ENCODE results near the gene RBBP8. TPM values are rescaled to one million over a fixed set of nuclear protein-coding genes. Genes with fewer than 3 reads are reported as not detected.
"Not testable (repeated sequence)": the region's sequence is repeated elsewhere in the genome, so short reads cannot be mapped to it uniquely, and the experiment has no call there.

Gene RBBP8
- total RNA-seq: 18.0 TPM
- long read RNA-seq, partial matches to known transcripts: 59 of 63 reads
- long read RNA-seq, other reads (novel, unspliced or antisense): 4 of 63 reads

DNA sequence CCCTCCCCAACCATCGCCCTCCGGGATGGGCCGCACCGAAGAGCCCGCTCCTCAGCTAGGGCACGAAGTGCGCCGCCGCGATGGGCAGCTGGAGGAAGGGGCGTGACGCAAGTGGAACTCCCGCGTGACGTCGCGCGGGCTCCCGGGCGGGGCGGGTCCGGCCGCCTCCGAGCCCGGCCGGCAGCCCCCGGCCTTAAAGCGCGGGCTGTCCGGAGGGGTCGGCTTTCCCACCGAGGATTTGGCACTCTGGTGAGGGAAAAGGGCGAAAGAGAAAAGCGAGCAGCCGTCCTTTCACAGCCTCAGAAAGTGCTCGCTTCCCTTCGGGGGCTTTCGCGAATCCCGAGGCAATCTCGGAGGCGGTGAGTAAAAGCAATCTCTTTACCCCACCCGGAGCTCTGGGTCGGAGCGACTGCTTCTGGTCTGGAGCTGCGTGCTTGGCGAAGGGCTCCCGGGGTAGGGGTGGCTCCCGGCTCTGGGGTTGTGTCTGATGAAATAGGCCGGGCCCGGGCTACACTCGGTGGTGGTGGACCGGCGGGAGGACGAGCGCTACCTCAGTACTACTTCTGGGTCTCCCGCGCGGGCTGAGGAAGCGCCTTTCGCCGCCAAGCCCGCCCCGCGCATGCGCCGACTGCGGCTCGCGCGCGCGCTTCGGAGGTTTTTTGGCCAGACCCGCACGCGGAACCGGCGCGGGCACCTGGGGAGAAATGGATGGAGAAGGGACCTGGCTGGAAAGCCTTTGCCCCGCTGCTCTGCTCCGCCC, at the start of gene RBBP8:
Gene RBBP8 (plus strand): TSS at position 123 of the 760 bp plus-strand sequence. CDS start 3,524 bp downstream, outside the sequence.
- peak; percentile 96 for DNase-seq (ENCODE audit: low spot score)

DNA sequence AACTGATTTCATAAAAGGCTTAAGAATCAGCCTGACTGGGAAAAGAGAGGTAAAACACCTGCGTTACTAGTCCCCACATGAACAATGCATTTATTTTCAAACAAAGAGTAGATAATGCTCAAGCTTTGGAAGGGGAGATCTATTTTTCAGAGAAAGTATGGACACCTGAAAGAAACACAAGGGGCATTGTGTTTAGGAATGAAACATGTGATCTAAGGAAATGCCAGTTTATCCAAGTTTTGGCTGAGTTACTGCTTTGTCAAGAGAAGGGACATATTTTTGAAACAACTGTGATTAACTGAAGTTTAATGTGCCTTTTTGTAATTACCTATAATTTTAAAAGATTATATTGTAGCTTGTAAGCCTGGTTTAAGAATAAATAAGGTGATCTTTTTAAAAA, 49.3 kb upstream of the RBBP8 start:
- no peak for DNase-seq (ENCODE audit: low spot score)

DNA sequence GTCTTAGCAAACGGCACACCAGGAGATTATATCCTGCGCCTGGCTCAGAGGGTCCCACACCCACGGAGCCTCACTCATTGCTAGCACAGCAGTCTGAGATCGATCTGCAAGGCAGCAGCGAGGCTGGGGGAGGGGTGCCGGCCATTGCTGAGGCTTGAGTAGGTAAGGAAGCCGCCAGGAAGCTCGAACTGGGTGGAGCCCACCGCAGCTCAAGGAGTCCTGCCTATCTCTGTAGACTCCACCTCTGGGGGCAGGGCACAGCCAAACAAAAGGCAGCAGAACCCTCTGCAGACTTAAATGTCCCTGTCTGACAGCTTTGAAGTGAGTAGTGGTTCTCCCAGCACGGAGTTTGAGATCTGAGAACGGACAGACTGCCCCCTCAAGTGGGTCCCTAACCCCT, 47.4 kb upstream of the RBBP8 start:
- not testable (repeated sequence) for DNase-seq (ENCODE audit: low spot score)

DNA sequence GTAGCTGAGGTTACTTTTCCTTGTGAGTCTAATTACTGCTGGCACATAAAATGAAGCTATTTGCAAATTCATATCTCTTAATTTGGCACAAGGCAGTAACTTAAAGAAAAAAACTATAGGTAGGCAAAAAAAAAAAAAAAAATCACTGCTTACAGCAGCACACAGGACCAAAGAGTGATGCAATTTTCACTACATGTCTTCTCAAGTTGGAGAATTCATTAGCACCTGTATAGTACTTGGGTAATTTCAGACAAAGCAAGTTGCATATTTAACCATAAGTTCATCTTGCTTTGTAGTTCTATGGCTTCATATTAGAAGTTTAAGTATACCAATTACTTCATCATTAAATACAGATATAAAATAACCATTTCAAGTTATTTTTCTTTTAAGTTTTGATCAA, 33.7 kb upstream of the RBBP8 start:
- DNase-seq (ENCODE audit: low spot score): no peak

DNA sequence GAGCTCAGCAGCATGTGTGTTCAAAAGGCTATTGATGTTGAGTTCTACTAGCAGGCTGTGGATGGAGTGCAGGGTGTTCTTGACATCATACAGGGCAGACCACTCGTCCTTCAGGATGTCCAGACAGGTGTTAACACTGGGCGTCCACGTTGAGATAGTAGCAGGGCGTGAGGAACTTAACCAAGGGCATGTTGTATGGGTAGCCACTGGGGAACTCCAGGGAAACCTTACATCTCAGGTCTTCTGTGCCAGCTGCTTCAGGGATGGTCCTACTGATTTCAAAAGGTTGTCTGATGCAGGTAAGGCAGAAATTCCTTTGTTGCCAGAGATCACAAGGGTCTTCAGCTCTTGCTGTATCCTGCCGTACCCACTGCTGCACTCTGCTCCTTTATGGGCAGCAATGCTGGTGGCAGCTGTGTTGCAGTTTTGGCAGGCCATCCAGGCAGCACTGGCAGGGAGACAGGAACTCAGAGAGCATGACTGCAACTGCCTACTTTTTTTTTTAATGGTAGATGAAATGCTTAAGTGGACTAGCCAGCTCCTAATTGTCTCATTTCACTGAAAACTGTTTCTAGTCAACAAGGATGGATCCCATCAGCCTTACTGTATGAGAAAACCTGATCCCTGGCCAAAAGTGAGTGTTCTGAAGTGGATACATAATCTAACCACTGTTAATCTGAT, 32.4 kb upstream of the RBBP8 start:
- DNase-seq (ENCODE audit: low spot score): no peak

DNA sequence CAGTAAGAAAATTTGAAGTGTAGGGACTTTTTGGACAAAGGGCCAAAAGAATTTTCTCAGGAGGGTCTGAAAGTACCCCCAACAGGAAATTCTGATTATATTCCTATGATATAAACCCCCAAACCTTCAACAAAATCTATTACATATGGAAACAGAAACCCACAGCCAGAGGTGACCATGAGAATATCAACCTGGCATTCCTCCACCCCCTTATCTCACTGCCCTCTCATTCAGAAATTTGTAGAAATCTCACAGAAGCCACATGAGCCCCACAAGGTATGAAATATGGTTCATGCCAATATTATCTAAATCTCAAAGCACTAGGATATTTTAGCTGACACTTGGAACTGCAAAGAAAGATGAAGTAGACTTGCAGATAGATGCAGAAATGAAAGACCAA, 31.0 kb upstream of the RBBP8 start:
- DNase-seq (ENCODE audit: low spot score): no peak

DNA sequence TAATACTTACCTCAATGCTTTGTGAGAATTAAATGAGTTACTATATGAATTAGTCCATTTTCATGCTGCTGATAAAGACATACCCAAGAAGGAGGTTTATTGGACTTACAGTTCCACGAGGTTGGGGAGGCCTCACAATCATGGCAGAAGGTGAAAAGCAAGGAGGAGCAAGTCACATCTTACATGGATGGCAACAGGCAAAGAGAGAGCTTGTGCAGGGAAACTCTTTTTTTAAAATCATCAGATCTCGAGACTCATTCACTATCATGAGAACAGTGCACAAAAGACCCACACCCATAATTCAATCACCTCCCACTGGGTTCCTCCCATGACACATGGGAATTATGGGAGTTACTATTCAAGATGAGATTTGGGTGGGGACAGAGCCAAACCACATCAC, 29.9 kb upstream of the RBBP8 start:
- not testable (repeated sequence) for DNase-seq (ENCODE audit: low spot score)

DNA sequence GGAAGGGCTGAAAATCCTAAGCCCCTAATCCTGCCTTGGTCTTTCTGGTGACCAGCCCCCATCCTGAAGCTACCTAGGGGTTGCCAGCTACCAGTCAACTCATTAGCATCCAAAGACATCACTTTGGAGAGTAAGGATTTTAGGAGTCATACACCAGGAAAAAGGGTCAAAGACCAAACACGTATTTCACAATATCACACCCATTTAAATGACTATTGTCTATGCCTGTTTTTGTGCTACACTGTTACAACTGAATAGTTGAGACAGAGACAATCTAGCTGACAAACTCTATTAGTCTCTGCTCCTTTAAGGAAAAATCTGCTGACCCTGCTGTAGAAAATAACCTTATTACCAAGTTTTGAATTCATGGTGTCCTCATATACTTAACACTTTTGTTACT, 21.0 kb upstream of the RBBP8 start:
- no peak for DNase-seq (ENCODE audit: low spot score)

DNA sequence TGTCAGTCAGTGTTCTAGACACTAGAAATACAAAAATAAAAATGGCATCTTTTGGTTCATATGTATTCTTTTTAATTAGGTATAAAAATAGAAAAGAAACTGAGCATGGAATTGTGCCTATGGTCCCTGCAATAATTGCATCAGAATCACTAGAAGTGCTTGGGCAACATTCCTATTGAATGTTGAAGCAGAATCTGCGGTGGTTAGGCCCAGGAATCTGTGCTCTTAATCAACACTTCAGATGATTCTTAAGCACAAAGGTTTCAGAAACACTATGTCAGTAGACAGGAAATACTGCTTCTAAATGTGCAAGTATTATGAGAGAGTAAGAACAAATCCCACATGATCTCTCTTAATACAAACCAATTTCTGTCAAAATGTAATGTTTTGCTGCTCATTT, 20.3 kb upstream of the RBBP8 start:
- DNase-seq (ENCODE audit: low spot score): no peak

DNA sequence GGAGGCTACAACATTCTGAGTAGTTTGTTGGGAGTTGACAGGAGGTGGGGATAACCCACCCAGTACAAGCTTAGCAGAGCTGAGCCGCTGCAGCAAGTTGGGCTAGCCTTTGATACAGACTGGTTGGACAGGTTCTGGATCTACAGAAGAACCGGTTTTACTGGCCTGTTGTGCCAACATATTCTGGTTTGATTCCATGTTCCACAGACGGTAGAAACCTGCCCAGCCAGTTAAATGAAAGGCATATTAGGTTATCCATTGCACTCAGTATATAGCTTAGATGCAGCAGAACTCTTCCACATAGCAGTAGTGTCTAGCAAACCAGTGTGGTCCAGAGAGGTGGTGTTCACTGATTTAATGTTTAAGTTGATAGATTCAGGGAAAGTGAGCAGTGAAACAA, 19.3 kb upstream of the RBBP8 start:
- no peak for DNase-seq (ENCODE audit: low spot score)

DNA sequence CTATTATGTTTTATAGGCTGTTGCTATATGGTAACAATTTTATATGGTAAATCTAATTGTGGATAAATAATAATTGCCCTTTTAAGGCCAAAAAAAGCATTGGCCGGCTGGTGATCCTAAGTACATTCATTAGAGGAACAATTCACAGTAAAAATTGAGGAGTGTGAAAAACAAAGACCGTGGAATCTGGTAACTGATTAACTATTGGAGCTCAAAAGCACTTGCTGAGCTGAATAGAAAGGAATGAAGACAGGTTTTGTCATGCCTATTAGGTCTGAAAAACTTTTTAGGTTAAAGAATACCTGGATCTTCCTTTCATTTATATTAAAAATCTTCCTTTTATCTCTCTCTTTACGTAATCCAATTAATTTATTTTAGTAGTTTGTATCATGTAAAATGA, 18.5 kb upstream of the RBBP8 start:
- no peak for DNase-seq (ENCODE audit: low spot score)

DNA sequence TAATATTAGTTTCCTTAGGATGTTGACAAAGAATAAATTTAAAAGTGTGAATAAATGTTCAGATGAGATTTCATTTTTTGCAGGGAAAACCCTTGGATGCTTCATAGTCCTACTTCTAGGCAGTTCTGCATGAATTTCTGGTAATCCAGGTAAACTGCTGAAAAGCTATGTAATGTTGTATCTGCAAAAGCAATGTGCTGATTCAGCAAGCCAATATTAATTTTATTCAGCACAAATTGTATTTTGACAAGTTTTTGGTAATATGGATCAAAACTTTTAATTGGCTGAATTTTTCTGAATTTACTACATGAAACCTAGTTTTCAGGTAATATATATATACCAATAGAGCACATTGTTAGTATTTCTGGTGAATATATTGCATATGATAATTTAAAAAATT, 17.8 kb upstream of the RBBP8 start:
- DNase-seq (ENCODE audit: low spot score): no peak

DNA sequence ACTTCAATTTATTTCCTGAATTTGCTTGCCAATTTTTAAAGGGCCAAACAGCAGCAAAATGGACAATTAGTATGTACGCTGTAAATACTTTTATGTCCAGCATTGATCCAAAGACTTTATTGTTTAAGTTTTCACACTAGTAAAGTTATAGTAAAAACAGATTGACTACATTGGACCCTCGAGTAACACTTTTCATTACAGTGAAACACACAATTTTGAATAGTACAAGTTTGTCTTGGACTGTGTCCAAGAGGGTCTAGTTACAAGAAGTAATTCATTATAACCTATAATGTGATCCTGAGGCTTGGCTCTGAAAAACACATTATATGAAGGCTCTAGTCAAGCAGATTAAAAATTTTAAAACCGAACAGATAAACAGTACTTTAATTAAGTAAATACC, 11.4 kb upstream of the RBBP8 start:
- no peak for DNase-seq (ENCODE audit: low spot score)

DNA sequence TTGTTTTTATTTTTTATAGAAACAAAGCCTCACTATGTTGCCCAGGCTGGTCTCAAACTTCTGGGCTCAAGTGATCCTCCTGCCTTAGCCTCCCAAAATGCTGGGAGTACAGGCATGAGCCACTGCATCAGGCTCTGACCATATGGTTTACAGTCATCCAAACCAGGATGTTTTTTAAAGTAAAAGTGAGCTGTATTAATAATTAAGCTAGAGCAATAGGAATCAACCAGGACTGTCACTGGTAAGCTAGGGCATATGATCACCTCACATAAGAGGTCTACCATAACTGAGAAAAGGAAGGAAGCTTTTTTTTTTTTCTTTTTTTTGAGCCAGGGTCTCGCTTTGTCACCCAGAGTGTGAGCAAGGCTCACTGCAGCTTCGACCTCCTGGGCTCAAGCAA, 8.5 kb upstream of the RBBP8 start:
- no peak for DNase-seq (ENCODE audit: low spot score)

DNA sequence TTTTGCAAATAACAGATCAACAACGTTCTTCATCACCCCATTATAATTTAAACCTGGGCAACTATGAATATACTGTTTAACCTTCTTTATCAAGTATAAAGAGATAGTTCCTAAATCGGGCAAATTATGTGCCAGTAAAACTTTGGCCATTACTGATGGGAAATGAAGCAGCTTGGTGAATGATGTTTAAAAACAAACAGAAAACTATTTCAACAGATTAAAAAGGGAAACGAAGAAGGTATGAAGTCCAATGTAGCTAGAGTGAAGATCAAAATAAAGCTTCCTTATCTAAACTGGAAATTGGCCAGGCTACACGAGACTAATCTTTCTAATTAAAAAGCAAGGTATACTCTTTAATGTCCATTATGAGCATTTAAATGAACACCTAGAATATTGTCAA, 6.7 kb upstream of the RBBP8 start:
- no peak for DNase-seq (ENCODE audit: low spot score)

DNA sequence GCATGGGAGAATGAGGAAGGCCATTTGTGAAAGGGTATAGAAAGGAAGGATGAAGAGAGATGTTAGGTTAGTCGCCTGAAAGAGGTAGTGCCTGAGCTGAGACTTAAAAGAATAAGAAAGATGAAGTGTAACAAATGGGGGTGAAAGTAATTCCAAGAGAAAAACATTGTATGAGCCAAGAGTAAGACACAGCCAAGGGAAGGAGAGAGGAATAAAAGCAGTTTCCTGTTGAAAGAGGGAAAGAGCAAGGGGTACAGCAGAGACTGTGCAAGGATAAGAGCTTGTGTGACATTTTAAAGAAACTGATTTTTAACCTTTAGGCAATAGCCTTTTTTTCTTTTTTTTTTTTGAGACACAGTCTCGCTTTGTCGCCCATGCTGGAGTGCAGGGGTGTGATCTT, 4.8 kb upstream of the RBBP8 start:
- DNase-seq (ENCODE audit: low spot score): no peak

DNA sequence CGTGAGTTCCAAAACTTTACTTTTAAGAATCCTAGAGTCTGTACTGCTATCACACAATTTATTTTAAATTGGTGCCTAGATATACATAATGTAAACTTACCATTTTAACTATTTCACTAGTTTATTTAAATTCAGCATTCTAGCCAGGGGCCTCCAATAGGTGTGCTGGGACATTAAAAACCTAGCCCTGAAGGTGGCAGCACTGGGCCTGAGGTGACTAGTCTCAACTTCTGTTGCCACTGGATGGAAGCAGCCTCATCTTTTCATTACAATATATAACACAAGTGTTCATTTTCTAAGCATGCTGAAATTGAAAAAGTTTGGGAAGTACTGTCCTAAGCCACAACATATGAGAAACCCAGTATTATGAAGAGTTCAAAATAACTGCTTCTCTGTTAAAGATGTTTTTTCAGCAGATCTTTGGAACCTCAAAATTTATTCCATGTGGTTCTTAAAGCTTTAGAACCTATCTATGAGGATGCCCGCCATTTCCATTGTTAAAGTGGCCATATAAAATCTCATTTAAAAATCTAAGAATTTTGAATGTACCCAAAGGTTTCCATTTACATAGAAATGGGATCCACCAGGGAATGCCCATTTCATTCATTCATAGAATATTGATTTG, 2.9 kb upstream of the RBBP8 start:
- no peak for DNase-seq (ENCODE audit: low spot score)

DNA sequence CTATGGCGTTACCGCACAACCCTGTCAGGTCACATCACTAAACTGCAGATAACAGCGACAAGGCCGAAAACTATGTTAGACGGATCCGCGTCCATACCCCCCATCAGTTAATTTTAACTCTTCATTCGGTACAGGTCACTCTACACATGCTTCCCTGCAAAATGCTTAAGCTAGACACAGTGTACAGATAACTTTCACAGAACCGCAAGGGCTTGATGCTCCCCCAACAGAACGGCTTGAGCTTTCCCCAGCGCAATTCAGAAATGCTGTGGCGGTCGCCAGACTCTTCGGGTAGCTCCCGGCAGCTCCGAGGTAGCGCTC, 283 bp upstream of the RBBP8 start:
- no peak for DNase-seq (ENCODE audit: low spot score)

DNA sequence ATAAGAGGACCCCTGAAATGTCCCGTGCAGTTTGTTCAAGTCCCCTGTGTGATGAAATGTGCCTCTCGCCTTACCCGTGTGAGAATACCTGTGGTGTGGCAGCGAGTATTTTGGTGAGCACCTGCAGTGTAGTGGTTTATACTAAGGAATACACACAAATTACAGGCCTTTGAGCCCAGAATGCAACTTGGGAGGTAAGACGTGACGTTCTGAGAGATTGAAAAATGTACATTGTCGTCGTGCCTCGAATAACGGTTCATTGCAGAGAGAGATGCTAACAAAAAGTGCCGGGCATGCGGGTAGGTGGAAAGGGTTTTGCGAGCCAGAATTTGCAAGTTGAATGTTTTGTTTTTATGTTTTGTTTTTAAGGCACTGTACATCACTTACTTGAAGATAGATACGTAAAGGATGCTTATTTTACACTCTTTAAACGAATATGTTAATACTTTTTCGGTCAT, 867 bp downstream of the RBBP8 start:
- DNase-seq (ENCODE audit: low spot score): no peak

DNA sequence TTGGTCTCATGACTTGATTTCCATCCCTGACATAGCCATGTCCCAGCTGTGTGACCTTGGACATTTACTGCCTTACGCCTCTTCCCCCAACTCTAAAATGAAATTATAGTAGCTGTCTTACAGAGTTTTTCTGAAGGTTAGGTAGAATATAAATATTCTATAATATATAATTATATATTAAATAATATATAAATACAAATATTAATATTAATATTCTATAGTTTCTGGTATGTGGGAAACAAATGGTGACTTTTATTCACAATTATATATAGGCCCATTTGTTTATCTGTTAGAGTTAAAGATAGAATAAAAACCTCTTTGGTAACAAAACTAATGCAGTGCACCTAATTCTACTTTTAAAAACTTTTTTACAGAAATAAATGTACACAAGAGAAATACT, 1.7 kb downstream of the RBBP8 start:
- no peak for DNase-seq (ENCODE audit: low spot score)

DNA sequence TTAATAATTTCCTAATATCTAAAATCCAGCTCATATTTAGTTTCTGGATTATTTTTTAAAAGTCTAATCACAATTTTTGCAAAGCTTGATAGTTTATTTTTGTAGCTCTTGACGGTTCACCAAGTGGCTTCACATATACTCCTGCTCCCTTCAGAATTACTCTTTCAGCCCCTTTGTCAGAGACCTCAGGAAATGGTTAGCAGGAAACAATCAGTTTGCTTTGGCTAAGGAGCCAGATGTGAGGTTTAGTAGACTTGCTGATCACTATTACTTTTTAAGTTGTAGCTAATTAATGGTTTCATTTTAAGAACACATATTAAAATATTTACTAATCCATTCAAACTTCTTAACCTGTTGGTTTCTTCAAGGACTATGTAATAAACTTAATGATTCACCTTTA, 2.3 kb downstream of the RBBP8 start:
- no peak for DNase-seq (ENCODE audit: low spot score)

DNA sequence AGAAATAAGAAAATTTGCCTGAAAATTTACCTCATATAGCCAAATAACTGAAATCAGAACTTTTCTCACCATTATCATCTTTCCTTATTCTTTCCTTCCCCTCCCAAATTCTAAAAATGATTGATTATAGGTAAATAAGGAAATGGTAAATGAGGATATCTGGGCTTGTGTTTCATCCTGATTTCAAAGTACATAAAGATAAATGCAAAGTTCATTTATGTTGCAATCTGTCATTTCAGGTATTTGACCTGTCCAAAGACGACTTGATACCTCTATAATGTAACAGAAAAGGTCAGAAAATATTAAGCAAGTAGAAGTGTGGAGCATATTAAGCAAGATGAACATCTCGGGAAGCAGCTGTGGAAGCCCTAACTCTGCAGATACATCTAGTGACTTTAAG, 3.4 kb downstream of the RBBP8 start:
- no peak for DNase-seq (ENCODE audit: low spot score)

DNA sequence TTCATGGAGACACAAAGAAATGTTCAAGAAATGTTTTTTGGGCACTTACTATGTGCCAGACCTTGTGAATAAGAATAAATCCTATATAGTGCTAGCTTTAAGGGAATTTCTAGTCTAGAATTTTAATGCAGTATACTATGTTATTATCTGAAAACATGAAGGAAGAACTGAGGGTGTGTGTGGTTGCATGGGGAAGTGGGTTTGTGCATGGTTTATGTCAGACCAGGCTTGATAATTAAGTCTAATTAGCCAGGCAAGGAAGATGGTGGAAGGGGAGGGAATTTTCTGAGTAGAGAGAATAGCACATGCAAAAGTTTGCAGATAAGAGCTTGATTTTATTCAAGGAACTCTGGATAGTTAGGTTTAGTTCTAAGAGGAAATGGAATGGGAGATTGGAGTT, 6.5 kb downstream of the RBBP8 start:
- DNase-seq (ENCODE audit: low spot score): no peak

Measured in mesenteric fat pad (tissue), 1 donor.